Left lung (tissue), 10 donors: ENCODE results near the gene PGA5. TPM values are rescaled to one million over a fixed set of nuclear protein-coding genes. Genes with fewer than 3 reads are reported as not detected.
"Not testable (repeated sequence)": the region's sequence is repeated elsewhere in the genome, so short reads cannot be mapped to it uniquely, and the experiment has no call there.

ENCODE experiments used
- ATAC-seq: fragments of 200-7000 bp; cut with Tn5 transposase; one replicate; pipeline ENCODE4 v1.9.1; 2020; ENCODE audit warnings: moderate library complexity
- DNase-seq, 4 donors: peaks; one replicate each; pipeline ENCODE4 v3.0.0-alpha.2; 2013 to 2020
- H3K27ac ChIP-seq, 2 donors: fragments of 200-600 bp; sonication (generic) in 1 of 2; one replicate each; pipeline versions ENCODE4 v1.5.0 to v1.8.0; 2020 to 2021
- H3K27me3 ChIP-seq, 2 donors: fragments of 200-600 bp; sonication (generic) in 1 of 2; one replicate each; pipeline versions ENCODE4 v1.5.0 to v1.8.0; 2020 to 2021
- H3K36me3 ChIP-seq, 2 donors: fragments of 200-600 bp; sonication (generic) in 1 of 2; one replicate each; pipeline versions ENCODE4 v1.5.0 to v1.8.0; 2020 to 2021
- H3K4me1 ChIP-seq, 2 donors: fragments of 200-600 bp; one replicate each; pipeline ENCODE4 v1.8.0; 2021
- H3K4me3 ChIP-seq, 2 donors: fragments of 200-600 bp; sonication (generic) in 1 of 2; one replicate each; pipeline versions ENCODE4 v1.5.0 to v1.8.0; 2020 to 2021; ENCODE audit warnings: mild to moderate bottlenecking in 1 of 2
- H3K9me3 ChIP-seq, 2 donors: fragments of 200-600 bp; sonication (generic) in 1 of 2; one replicate each; pipeline versions ENCODE4 v1.5.0 to v1.8.0; 2020 to 2021
- CTCF ChIP-seq, 2 donors: fragments of 200-600 bp; sonication (generic) in 1 of 2; IDR thresholded peaks; one replicate each; pipeline versions ENCODE4 v1.5.0 to v1.8.0; 2021; ENCODE audit warnings: antibody characterized with exemption in 2 of 2
- intact Hi-C, 2 donors: fragments of 100-400 bp; cut with DNase I; formaldehyde crosslinking; loops; one replicate each; pipeline versions ENCODE4 v1.11.2 to v1.14.2; 2022
- polyA plus RNA-seq, 6 donors: library from polyadenylated mRNA; unstranded; fragments of 120-200 nt; gene quantifications; one replicate each; pipeline ENCODE4 v1.2.1, GENCODE V29; 2013; ENCODE audit not compliant: insufficient read length in 6 of 6
- total RNA-seq, 2 donors: library from RNA; stranded (reverse); fragmentation: NEBNext Ultra II Directional; extraction: Animal tissue kit (Norgen Biotek cat#: 25700); gene quantifications; one replicate each; pipeline ENCODE4 v1.2.1, GENCODE V29; 2021
- donor health status: DM: no; HTN: yes; CAD: no.
- donor health status: DM: no; HTN: no; CAD: no.

PGA5 gene
- total and polyA plus RNA-seq, 8 donors = 0.30 to 0.47 (median 0.42) TPM; not detected in 4

- DNase-seq, H3K27ac ChIP-seq, H3K9me3 ChIP-seq, intact Hi-C loops, H3K36me3 ChIP-seq, H3K4me3 ChIP-seq, H3K4me1 ChIP-seq, H3K27me3 ChIP-seq: not testable (repeated sequence)
- peak; percentile 69 for ATAC-seq
These were observed 551 bp downstream of the PGA5 start for GRCh38 chr11:61241526-61241925.

GRCh38 chr11:61245284-61245964, 4.4 kb downstream of the PGA5 start:
- intact Hi-C loops, H3K27ac ChIP-seq, H3K36me3 ChIP-seq, ATAC-seq, H3K9me3 ChIP-seq, H3K4me1 ChIP-seq, H3K4me3 ChIP-seq, DNase-seq, H3K27me3 ChIP-seq: not testable (repeated sequence)

GRCh38 chr11:61248071-61248470, 7.1 kb downstream of the PGA5 start:
- intact Hi-C loops, H3K27ac ChIP-seq, ATAC-seq, DNase-seq, H3K36me3 ChIP-seq, H3K4me1 ChIP-seq, H3K9me3 ChIP-seq, H3K4me3 ChIP-seq, H3K27me3 ChIP-seq: not testable (repeated sequence)

- ATAC-seq, H3K9me3 ChIP-seq, H3K36me3 ChIP-seq, H3K4me1 ChIP-seq, H3K27me3 ChIP-seq, DNase-seq, intact Hi-C loops, H3K4me3 ChIP-seq, H3K27ac ChIP-seq: not testable (repeated sequence)
These were observed 8.2 kb downstream of the PGA5 start for GRCh38 chr11:61249201-61249600.

GRCh38 chr11:61250796-61251765, 10.1 kb downstream of the PGA5 start:
- intact Hi-C loops, H3K27ac ChIP-seq, ATAC-seq, H3K4me3 ChIP-seq, H3K4me1 ChIP-seq, H3K9me3 ChIP-seq, H3K36me3 ChIP-seq, H3K27me3 ChIP-seq: not testable (repeated sequence)
- peak in 2 of 4 donors; percentile 16 to 23 for DNase-seq

- H3K4me3 ChIP-seq, ATAC-seq, H3K4me1 ChIP-seq, H3K27me3 ChIP-seq, H3K27ac ChIP-seq, intact Hi-C loops, DNase-seq, H3K9me3 ChIP-seq, H3K36me3 ChIP-seq: not testable (repeated sequence)
These were observed 11.4 kb downstream of the PGA5 start for GRCh38 chr11:61252332-61252731.

GRCh38 chr11:61254403-61255025, 13.5 kb downstream of the PGA5 start:
- Histone ChIP-seq H3K36me3 (no peaks in the 10 kb centered on the region), H3K9me3 (no peaks in the 10 kb centered on the region), H3K4me1 (no peaks in the 10 kb centered on the region), H3K4me3 (no peak overlapping the region), H3K27me3 (no peaks in the 10 kb centered on the region), H3K27ac (no peak overlapping the region)
- TF ChIP-seq CTCF (IDR thresholded peaks at IDR 0.05) = peak; percentile 86 to 87
- DNase-seq = peak; percentile 6 to 78 (median 50)
- intact Hi-C loops = no loop called here
- ATAC-seq = peak; percentile 96
